Esophagus muscularis mucosa (tissue), 4 donors: ENCODE data around the gene ODAM. TPM values are rescaled to one million over a fixed set of nuclear protein-coding genes. Genes with fewer than 3 reads are reported as not detected.
"Not testable (repeated sequence)": the region's sequence is repeated elsewhere in the genome, so short reads cannot be mapped to it uniquely, and the experiment has no call there.

Experiments used
- DNase-seq: peaks from one replicate; pipeline ENCODE4 v3.0.0-alpha.2; 2017; ENCODE audit errors: extremely low spot score
- H3K27ac ChIP-seq, 4 donors: fragments of 200-600 bp; sonication (generic); replicated peaks in 1 of 4; 1 replicate in 3 of 4; 2 replicates in 1 of 4; pipeline ENCODE4 v1.5.1; 2016 to 2019; ENCODE audit warnings: mild to moderate bottlenecking in 1 of 4
- H3K27me3 ChIP-seq, 4 donors: fragments of 200-600 bp; sonication (generic); one replicate each; pipeline versions ENCODE4 v1.5.1 to v1.6.0; 2016 to 2019
- H3K36me3 ChIP-seq, 4 donors: fragments of 200-600 bp; sonication (generic); one replicate each; pipeline ENCODE4 v1.5.1; 2016 to 2019
- H3K4me1 ChIP-seq, 4 donors: fragments of 200-600 bp; sonication (generic); one replicate each; pipeline ENCODE4 v1.5.1; 2016 to 2019
- H3K4me3 ChIP-seq, 4 donors: fragments of 200-600 bp; sonication (generic); 1 replicate in 2 of 4; 2 replicates in 2 of 4; pipeline ENCODE4 v1.5.1; 2016 to 2019; ENCODE audit warnings: mild to moderate bottlenecking in 4 of 4, moderate library complexity in 1 of 4
- H3K9me3 ChIP-seq, 4 donors: fragments of 200-600 bp; sonication (generic); 1 replicate in 3 of 4; 2 replicates in 1 of 4; pipeline ENCODE4 v1.5.1; 2016 to 2019
- CTCF ChIP-seq, 3 experiments: fragments of 200-600 bp in 2 of 3; fragments of 450-650 bp in 1 of 3; sonication (generic) in 2 of 3; IDR thresholded peaks; one replicate each; pipeline ENCODE4 v1.5.1; 2017 to 2019; ENCODE audit warnings: antibody characterized with exemption in 3 of 3, mild to moderate bottlenecking in 2 of 3, moderate library complexity in 1 of 3
- EP300 ChIP-seq: sonication (generic); formaldehyde crosslinking; IDR thresholded peaks from one replicate; pipeline ENCODE4 v1.6.1; 2017; ENCODE audit warnings: antibody characterized with exemption
- POLR2A ChIP-seq: fragments of 450-650 bp; IDR thresholded peaks from one replicate; pipeline ENCODE4 v1.6.1; 2017; ENCODE audit warnings: antibody characterized with exemption, moderate library complexity, mild to moderate bottlenecking, low read depth
- POLR2AphosphoS5 ChIP-seq, 2 donors: sonication (generic); formaldehyde crosslinking; IDR thresholded peaks; one replicate each; pipeline ENCODE4 v1.6.1; 2017; ENCODE audit warnings: antibody characterized with exemption in 2 of 2
- WGBS: methylation state at CpG from one replicate; pipeline ENCODE4 v1.1.5; 2018; 5-methylcytosine and 5-hydroxymethylcytosine counted together
- intact Hi-C: fragments of 100-400 bp; cut with DNase I; formaldehyde crosslinking; loops from one replicate; pipeline ENCODE4 v1.15.1; 2023
- total RNA-seq, 4 donors: library from RNA; depleted of rRNA; stranded (reverse); fragments of >200 nt; gene quantifications; one replicate each; pipeline versions ENCODE4 v1.1.0 to v1.2.1, GENCODE V29; 2016

Gene ODAM
- total RNA-seq, 4 donors from 2014 or later: 0.66 TPM; not detected in 3

- H3K4me3 ChIP-seq: no peak within 1 kb of the TSS
- H3K9me3 ChIP-seq: no peaks in the 10 kb centered on the region
- no peaks in the 10 kb centered on the region for H3K36me3 ChIP-seq
- no peaks in the 10 kb centered on the region for H3K4me1 ChIP-seq
- intact Hi-C loops: no loop called here
- TF ChIP-seq CTCF (IDR thresholded peaks at IDR 0.05) (no peak), POLR2A (no peak), POLR2AphosphoS5 (IDR thresholded peaks at IDR 0.05) (no peak), EP300 (no peak)
- DNase-seq: no peak
- 31% methylated on average over 2 of the region's 2 CpGs for WGBS
- H3K27ac ChIP-seq: no peak within 1 kb of the TSS
- H3K27me3 ChIP-seq: no peaks in the 10 kb centered on the region
Measured at GRCh38 chr4:70225824-70226223, 30.3 kb downstream of the ODAM start, which contains the start of gene FDCSP. FDCSP (plus strand) TSS chr4:70226124; CDS start chr4:70231195, 5,071 bp downstream.

GRCh38 chr4:70236125-70236524 lies 40.6 kb downstream of the ODAM start:
- Histone ChIP-seq H3K36me3 (no peaks in the 10 kb centered on the region), H3K27ac (no peak overlapping the region), H3K4me3 (no peak overlapping the region), H3K4me1 (peaks cover 0 to 12% (median 4%) of the 10 kb centered on the region in 4 donors), H3K27me3 (no peaks in the 10 kb centered on the region), H3K9me3 (no peaks in the 10 kb centered on the region)
- TF ChIP-seq POLR2A (no peak), EP300 (no peak), CTCF (IDR thresholded peaks at IDR 0.05) (no peak), POLR2AphosphoS5 (IDR thresholded peaks at IDR 0.05) (no peak)
- intact Hi-C loops: no loop called here
- 92% methylated on average over 1 of the region's 1 CpG for WGBS
- DNase-seq: no peak

- Histone ChIP-seq H3K9me3 (no peaks in the 10 kb centered on the region), H3K36me3 (no peaks in the 10 kb centered on the region), H3K4me3 (no peak overlapping the region), H3K4me1 (peaks cover 0 to 12% (median 4%) of the 10 kb centered on the region in 4 donors), H3K27me3 (no peaks in the 10 kb centered on the region), H3K27ac (no peak overlapping the region)
- no peak for DNase-seq
- 11% methylated on average over 3 of the region's 3 CpGs for WGBS
- intact Hi-C loops: no loop called here
- TF ChIP-seq CTCF (IDR thresholded peaks at IDR 0.05) (no peak), POLR2AphosphoS5 (IDR thresholded peaks at IDR 0.05) (no peak), POLR2A (no peak), EP300 (no peak)
Measured at GRCh38 chr4:70239131-70239883, 43.8 kb downstream of the ODAM start.

GRCh38 chr4:70239884-70240591 lies 44.5 kb downstream of the ODAM start:
- intact Hi-C loops: no loop called here
- 28% methylated on average over 5 of the region's 5 CpGs for WGBS
- Histone ChIP-seq H3K27me3 (no peaks in the 10 kb centered on the region), H3K27ac (no peak overlapping the region), H3K9me3 (no peaks in the 10 kb centered on the region), H3K4me1 (peaks cover 0 to 12% (median 4%) of the 10 kb centered on the region in 4 donors), H3K4me3 (no peak overlapping the region), H3K36me3 (no peaks in the 10 kb centered on the region)
- TF ChIP-seq CTCF (IDR thresholded peaks at IDR 0.05) (no peak), POLR2AphosphoS5 (IDR thresholded peaks at IDR 0.05) (no peak), EP300 (no peak), POLR2A (no peak)
- DNase-seq: no peak

GRCh38 chr4:70242297-70242696 lies 46.8 kb downstream of the ODAM start, which contains the start of gene CSN3:
CSN3 (plus strand) TSS chr4:70242597; CDS start chr4:70244820, 2,223 bp downstream.
- H3K4me1 ChIP-seq: peaks cover 0 to 11% (median 3%) of the 10 kb centered on the region in 4 donors
- WGBS: 87% methylated on average over 3 of the region's 3 CpGs
- H3K4me3 ChIP-seq, H3K27me3 ChIP-seq, H3K36me3 ChIP-seq, H3K9me3 ChIP-seq, intact Hi-C loops, DNase-seq, H3K27ac ChIP-seq: not testable (repeated sequence)
